ENCODE data around the gene ZBTB25. TPM values are rescaled to one million over a fixed set of nuclear protein-coding genes. Genes with fewer than 3 reads are reported as not detected.

Gene ZBTB25
- total and polyA plus RNA-seq, 2 experiments from 2014 or later = 3.6 to 12.5 TPM

- Histone ChIP-seq H3K79me2 (ENCODE audit: insufficient read depth) (no peaks in the 10 kb centered on the region), H3K9me3 (ENCODE audit: low read depth) (no peaks in the 10 kb centered on the region), H3K9ac (no peak overlapping the region), H3K27ac (no peak overlapping the region), H3K9me2 (ENCODE audit: insufficient read depth) (no peaks in the 10 kb centered on the region), H3K4me3 (no peak overlapping the region), H4K20me1 (ENCODE audit: insufficient read depth) (no peaks in the 10 kb centered on the region), H2AFZ (no peak overlapping the region), H3F3A (ENCODE audit: insufficient read depth) (no peaks in the 10 kb centered on the region), H3K27me3 (replicated peaks; ENCODE audit: insufficient read depth) (no peaks in the 10 kb centered on the region), H3K4me2 (ENCODE audit: unreplicated experiment) (no peak overlapping the region), H3K4me1 (ENCODE audit: insufficient read depth) (no peaks in the 10 kb centered on the region), H3K36me3 (ENCODE audit: low read depth) (no peaks in the 10 kb centered on the region)
- DNase-seq = peak; percentile 29
- in situ Hi-C loops (cut with MboI) = loop anchor here (10.0 kb wide), 1 partner anchor 134 kb away; no protein-coding TSS in a partner anchor
- no peak for TF ChIP-seq EZH2phosphoT487 (IDR thresholded peaks at IDR 0.05; ENCODE audit: insufficient read depth, low read depth)
- TF ChIP-seq EZH2 (IDR thresholded peaks at IDR 0.05; ENCODE audit: insufficient read depth, poor library complexity, severe bottlenecking) = no peak
Measured at GRCh38 chr14:64478634-64479250, 24.9 kb downstream of the ZBTB25 start.

DNA sequence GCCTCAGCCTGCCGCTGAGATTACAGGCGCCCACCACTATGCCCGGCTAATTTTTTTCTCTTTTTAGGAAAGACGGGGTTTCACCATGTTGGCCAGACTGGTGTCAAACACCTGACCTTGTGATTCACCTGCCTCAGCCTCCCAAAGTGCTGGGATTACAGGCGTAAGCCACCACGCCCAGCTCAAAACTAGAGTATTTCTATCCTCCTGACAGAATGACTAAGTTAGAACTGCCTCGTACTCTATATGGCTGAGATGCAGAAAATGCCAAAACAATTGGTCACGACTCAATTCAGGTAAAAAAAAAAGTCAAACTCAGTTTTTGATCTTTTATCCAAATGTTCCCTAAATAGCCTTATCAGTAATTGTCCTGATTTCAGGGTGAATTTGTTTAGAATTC is 27.2 kb downstream of the ZBTB25 start:
- TF ChIP-seq EZH2phosphoT487 (IDR thresholded peaks at IDR 0.05; ENCODE audit: insufficient read depth, low read depth) = no peak
- no peak for TF ChIP-seq EZH2 (IDR thresholded peaks at IDR 0.05; ENCODE audit: insufficient read depth, poor library complexity, severe bottlenecking)
- Histone ChIP-seq H3K4me1 (ENCODE audit: insufficient read depth) (no peaks in the 10 kb centered on the region), H3K27me3 (replicated peaks; ENCODE audit: insufficient read depth) (no peaks in the 10 kb centered on the region), H3K4me3 (no peak overlapping the region), H2AFZ (no peak overlapping the region), H3K9me2 (ENCODE audit: insufficient read depth) (no peaks in the 10 kb centered on the region), H3F3A (ENCODE audit: insufficient read depth) (no peaks in the 10 kb centered on the region), H3K9me3 (ENCODE audit: low read depth) (no peaks in the 10 kb centered on the region), H3K27ac (no peak overlapping the region), H3K36me3 (ENCODE audit: low read depth) (no peaks in the 10 kb centered on the region), H3K79me2 (ENCODE audit: insufficient read depth) (no peaks in the 10 kb centered on the region), H4K20me1 (ENCODE audit: insufficient read depth) (no peaks in the 10 kb centered on the region), H3K4me2 (ENCODE audit: unreplicated experiment) (no peak overlapping the region), H3K9ac (no peak overlapping the region)
- in situ Hi-C loops (cut with MboI) = loop anchor here (10.0 kb wide), 1 partner anchor 132 kb away; no protein-coding TSS in a partner anchor
- no peak for DNase-seq
- WGBS, 2 experiments (ENCODE audit: low coverage in 1 of 2, low lambda C conversion rate in 2 of 2, missing lambda C conversion rate in 2 of 2) = 95 to 98% methylated on average over 8 of the region's 8 CpGs

DNA sequence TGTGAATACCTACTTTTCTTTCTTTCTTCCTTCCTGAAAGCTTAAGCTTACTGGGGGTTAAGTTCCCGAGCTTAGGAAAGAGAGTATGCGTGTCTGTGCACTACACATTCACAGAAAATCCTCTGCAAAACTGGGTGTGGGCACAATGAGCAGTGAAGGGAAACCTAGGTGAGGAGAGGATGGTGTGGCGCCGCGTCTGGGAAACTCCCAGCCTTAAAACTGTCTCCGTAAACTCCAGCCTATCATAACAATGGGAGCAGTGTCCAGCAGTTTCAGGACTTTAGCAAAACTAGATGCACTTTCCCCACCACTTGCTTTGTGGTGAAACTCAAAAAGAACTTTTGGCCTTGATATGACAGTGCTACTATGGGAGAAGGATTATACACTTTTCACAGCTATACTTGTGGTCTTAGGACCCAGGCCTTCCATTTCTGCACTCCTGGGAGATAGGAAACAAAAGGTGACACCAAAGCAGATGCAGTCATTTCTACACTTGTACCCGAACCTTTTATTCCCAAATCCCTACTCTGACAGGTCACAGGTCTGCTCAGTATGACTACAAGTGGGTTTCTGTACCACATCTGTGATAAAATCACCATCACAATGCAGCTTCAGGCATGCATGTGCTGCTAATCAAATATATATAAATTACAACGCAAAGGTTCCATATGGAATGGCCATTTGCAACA is 27.9 kb downstream of the ZBTB25 start:
- DNase-seq = no peak
- H3K4me2 ChIP-seq (ENCODE audit: unreplicated experiment) = no peak overlapping the region
- in situ Hi-C loops (cut with MboI) = loop anchor here (10.0 kb wide), 1 partner anchor 131 kb away; no protein-coding TSS in a partner anchor
- H3K9me3 ChIP-seq (ENCODE audit: low read depth) = no peaks in the 10 kb centered on the region
- H3K4me3 ChIP-seq = no peak overlapping the region
- WGBS, 2 experiments (ENCODE audit: low coverage in 1 of 2, low lambda C conversion rate in 2 of 2, missing lambda C conversion rate in 2 of 2) = 92 to 93% methylated on average over 8 of the region's 8 CpGs
- TF ChIP-seq EZH2 (IDR thresholded peaks at IDR 0.05; ENCODE audit: insufficient read depth, poor library complexity, severe bottlenecking) = no peak
- TF ChIP-seq EZH2phosphoT487 (IDR thresholded peaks at IDR 0.05; ENCODE audit: insufficient read depth, low read depth) = no peak
- no peak overlapping the region for H2AFZ ChIP-seq
- no peaks in the 10 kb centered on the region for H3K27me3 ChIP-seq (replicated peaks; ENCODE audit: insufficient read depth)
- H3K79me2 ChIP-seq (ENCODE audit: insufficient read depth) = no peaks in the 10 kb centered on the region
- no peak overlapping the region for H3K27ac ChIP-seq
- no peaks in the 10 kb centered on the region for H3K9me2 ChIP-seq (ENCODE audit: insufficient read depth)
- no peaks in the 10 kb centered on the region for H4K20me1 ChIP-seq (ENCODE audit: insufficient read depth)
- no peaks in the 10 kb centered on the region for H3F3A ChIP-seq (ENCODE audit: insufficient read depth)
- H3K36me3 ChIP-seq (ENCODE audit: low read depth) = no peaks in the 10 kb centered on the region
- no peak overlapping the region for H3K9ac ChIP-seq
- H3K4me1 ChIP-seq (ENCODE audit: insufficient read depth) = no peaks in the 10 kb centered on the region

GRCh38 chr14:64474698-64475097 is 28.9 kb downstream of the ZBTB25 start:
- no peak overlapping the region for H3K27ac ChIP-seq
- no peaks in the 10 kb centered on the region for H3K27me3 ChIP-seq (replicated peaks; ENCODE audit: insufficient read depth)
- H3K9me2 ChIP-seq (ENCODE audit: insufficient read depth) = no peaks in the 10 kb centered on the region
- H3K9me3 ChIP-seq (ENCODE audit: low read depth) = no peaks in the 10 kb centered on the region
- DNase-seq = no peak
- TF ChIP-seq EZH2 (IDR thresholded peaks at IDR 0.05; ENCODE audit: insufficient read depth, poor library complexity, severe bottlenecking) (no peak), EZH2phosphoT487 (IDR thresholded peaks at IDR 0.05; ENCODE audit: insufficient read depth, low read depth) (no peak)
- WGBS, 2 experiments (ENCODE audit: low coverage in 1 of 2, low lambda C conversion rate in 2 of 2, missing lambda C conversion rate in 2 of 2) = 90 to 93% methylated on average over 4 of the region's 4 CpGs
- H3K4me3 ChIP-seq = no peak overlapping the region
- in situ Hi-C loops (cut with MboI) = loop anchor here (10.0 kb wide), 1 partner anchor 130 kb away; no protein-coding TSS in a partner anchor
- no peaks in the 10 kb centered on the region for H3K36me3 ChIP-seq (ENCODE audit: low read depth)
- no peaks in the 10 kb centered on the region for H3K4me1 ChIP-seq (ENCODE audit: insufficient read depth)
- H2AFZ ChIP-seq = no peak overlapping the region
- H3K4me2 ChIP-seq (ENCODE audit: unreplicated experiment) = no peak overlapping the region
- H3K79me2 ChIP-seq (ENCODE audit: insufficient read depth) = no peaks in the 10 kb centered on the region
- no peaks in the 10 kb centered on the region for H3F3A ChIP-seq (ENCODE audit: insufficient read depth)
- no peaks in the 10 kb centered on the region for H4K20me1 ChIP-seq (ENCODE audit: insufficient read depth)
- H3K9ac ChIP-seq = no peak overlapping the region
